Measurements from ENCODE around the gene ERVK3-1.
"Not testable (repeated sequence)": the region's sequence is repeated elsewhere in the genome, so short reads cannot be mapped to it uniquely, and the experiment has no call there.

Gene ERVK3-1

GRCh38 chr19:58304748-58305064 lies 471 bp upstream of the ERVK3-1 start:
- no peak for DNase-seq (ENCODE audit: low spot score)

GRCh38 chr19:58305932-58306323 lies 751 bp downstream of the ERVK3-1 start:
- DNase-seq (ENCODE audit: low spot score), result no peak

GRCh38 chr19:58307736-58308135 lies 2.6 kb downstream of the ERVK3-1 start:
- no peak for DNase-seq (ENCODE audit: low spot score)

- DNase-seq (ENCODE audit: low spot score), result not testable (repeated sequence)
These were observed 5.5 kb downstream of the ERVK3-1 start for GRCh38 chr19:58310685-58311084.

GRCh38 chr19:58311345-58311865 lies 6.2 kb downstream of the ERVK3-1 start:
- no peak for DNase-seq (ENCODE audit: low spot score)

GRCh38 chr19:58315580-58315979 lies 10.4 kb downstream of the ERVK3-1 start:
- no peak for DNase-seq (ENCODE audit: low spot score)

- peak; percentile 46 for DNase-seq (ENCODE audit: low spot score)
These were observed 12.4 kb downstream of the ERVK3-1 start for GRCh38 chr19:58317476-58318072.

- DNase-seq (ENCODE audit: low spot score), result no peak
These were observed 13.1 kb downstream of the ERVK3-1 start for GRCh38 chr19:58318297-58318696.

- DNase-seq (ENCODE audit: low spot score), result no peak
These were observed 14.1 kb downstream of the ERVK3-1 start for GRCh38 chr19:58319241-58319640.

GRCh38 chr19:58325311-58326022 lies 20.3 kb downstream of the ERVK3-1 start:
- DNase-seq (ENCODE audit: low spot score), result no peak

GRCh38 chr19:58326501-58326913 lies 21.3 kb downstream of the ERVK3-1 start:
- no peak for DNase-seq (ENCODE audit: low spot score)

GRCh38 chr19:58326914-58327726 lies 21.9 kb downstream of the ERVK3-1 start, which contains the start of gene ZSCAN22:
Gene ZSCAN22 (plus strand): TSS chr19:58326994. CDS start chr19:58334803, 7,809 bp downstream.
- DNase-seq (ENCODE audit: low spot score), result peak; percentile 96

GRCh38 chr19:58328999-58329398 lies 23.8 kb downstream of the ERVK3-1 start:
- no peak for DNase-seq (ENCODE audit: low spot score)

GRCh38 chr19:58330458-58330857 lies 25.3 kb downstream of the ERVK3-1 start:
- peak; percentile 82 for DNase-seq (ENCODE audit: low spot score)

GRCh38 chr19:58332697-58333096 lies 27.5 kb downstream of the ERVK3-1 start:
- DNase-seq (ENCODE audit: low spot score), result no peak

GRCh38 chr19:58334691-58335249 lies 29.6 kb downstream of the ERVK3-1 start:
- DNase-seq (ENCODE audit: low spot score), result no peak

- DNase-seq (ENCODE audit: low spot score), result no peak
These were observed 30.5 kb downstream of the ERVK3-1 start for GRCh38 chr19:58335630-58336029.

GRCh38 chr19:58336216-58336615 lies 31.0 kb downstream of the ERVK3-1 start:
- DNase-seq (ENCODE audit: low spot score), result no peak

GRCh38 chr19:58336820-58337219 lies 31.6 kb downstream of the ERVK3-1 start:
- no peak for DNase-seq (ENCODE audit: low spot score)

GRCh38 chr19:58338336-58338735 lies 33.2 kb downstream of the ERVK3-1 start:
- no peak for DNase-seq (ENCODE audit: low spot score)

- no peak for DNase-seq (ENCODE audit: low spot score)
These were observed 33.8 kb downstream of the ERVK3-1 start for GRCh38 chr19:58338825-58339558.

- DNase-seq (ENCODE audit: low spot score), result no peak
These were observed 40.4 kb downstream of the ERVK3-1 start for GRCh38 chr19:58345558-58345957.
